Uterus (tissue), 4 donors: ENCODE results near the gene LYRM4. TPM values are rescaled to one million over a fixed set of nuclear protein-coding genes. Genes with fewer than 3 reads are reported as not detected.

Experiments used
- DNase-seq, 2 donors: peaks; one replicate each; pipeline ENCODE4 v3.0.0-alpha.2; 2019 to 2020
- H3K27ac ChIP-seq, 2 donors: fragments of 200-600 bp; sonication (generic); 1 replicate in 1 of 2; 2 replicates in 1 of 2; pipeline ENCODE4 v1.5.1; 2016 to 2018
- H3K27me3 ChIP-seq, 2 donors: fragments of 200-600 bp; sonication (generic); one replicate each; pipeline ENCODE4 v1.5.1; 2018 to 2019; ENCODE audit warnings: control low read depth in 1 of 2
- H3K36me3 ChIP-seq, 2 donors: fragments of 200-600 bp; sonication (generic); one replicate each; pipeline ENCODE4 v1.5.1; 2019; ENCODE audit warnings: control low read depth in 1 of 2
- H3K4me1 ChIP-seq, 2 donors: fragments of 200-600 bp; sonication (generic); one replicate each; pipeline ENCODE4 v1.5.1; 2018 to 2019; ENCODE audit warnings: control low read depth in 1 of 2
- H3K4me3 ChIP-seq, 2 donors: fragments of 200-600 bp; sonication (generic); 1 replicate in 1 of 2; 2 replicates in 1 of 2; pipeline ENCODE4 v1.5.1; 2018 to 2019; ENCODE audit warnings: mild to moderate bottlenecking in 1 of 2
- H3K9me3 ChIP-seq, 2 donors: fragments of 200-600 bp; sonication (generic); one replicate each; pipeline ENCODE4 v1.5.1; 2019; ENCODE audit warnings: control low read depth in 1 of 2
- CTCF ChIP-seq, 4 experiments: fragments of 200-600 bp in 2 of 4; fragments of 450-650 bp in 2 of 4; sonication (generic) in 2 of 4; IDR thresholded peaks; one replicate each; pipeline ENCODE4 v1.5.1; 2016 to 2019; ENCODE audit warnings: antibody characterized with exemption in 4 of 4, mild to moderate bottlenecking in 2 of 4, moderate library complexity in 1 of 4
- POLR2A ChIP-seq, 2 donors: fragments of 450-650 bp; IDR thresholded peaks; one replicate each; pipeline ENCODE4 v1.6.1; 2016; ENCODE audit warnings: antibody characterized with exemption in 2 of 2, mild to moderate bottlenecking in 1 of 2, moderate library complexity in 1 of 2
- intact Hi-C: fragments of 100-400 bp; cut with DNase I; formaldehyde crosslinking; loops from one replicate; pipeline ENCODE4 v1.15.1; 2023; ENCODE audit warnings: low total_unique reads
- total RNA-seq, 4 donors: library from RNA; depleted of rRNA in 3 of 4; stranded (reverse); fragments of >200 nt in 3 of 4; gene quantifications; one replicate each; pipeline versions ENCODE4 v1.1.0 to v1.2.4, GENCODE V29; 2014 to 2023
- donor health status: DM: yes; HTN: yes; CAD: no.

Gene LYRM4
- total RNA-seq, 4 donors from 2014 or later: 3.1 to 33.0 (median 15.7) TPM

- no peak overlapping the region for H3K27ac ChIP-seq
- no peaks in the 10 kb centered on the region for H3K27me3 ChIP-seq
- no peaks in the 10 kb centered on the region for H3K9me3 ChIP-seq
- H3K4me1 ChIP-seq: peaks cover 1 to 6% of the 10 kb centered on the region in 2 donors
- no peak for DNase-seq
- no peak for TF ChIP-seq POLR2A (IDR thresholded peaks at IDR 0.05)
- TF ChIP-seq CTCF (IDR thresholded peaks at IDR 0.05): no peak
- no peaks in the 10 kb centered on the region for H3K36me3 ChIP-seq
- no peak overlapping the region for H3K4me3 ChIP-seq
- intact Hi-C loops: no loop called here
These were observed 61.5 kb downstream of the LYRM4 start for GRCh38 chr6:5199283-5199682.

DNA sequence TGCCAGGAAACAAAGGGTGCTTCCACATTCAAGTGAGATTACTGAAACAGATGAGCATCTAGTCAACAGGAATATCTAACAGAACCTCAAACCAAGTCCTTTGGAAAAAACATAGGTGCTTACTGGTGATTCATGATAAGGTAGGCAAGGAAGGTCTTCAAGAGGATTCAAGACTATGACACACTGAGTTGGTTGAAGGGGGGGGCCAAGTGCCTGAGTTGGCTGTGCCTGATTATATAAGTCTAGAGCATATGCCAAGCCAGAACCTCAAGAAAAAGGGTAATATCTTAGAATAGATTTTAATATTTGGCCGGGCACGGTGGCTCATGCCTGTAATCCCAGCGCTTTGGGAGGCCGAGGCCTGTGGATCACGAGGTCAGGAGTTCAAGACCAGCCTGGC, 63.7 kb downstream of the LYRM4 start:
- Histone ChIP-seq H3K27ac (no peak overlapping the region), H3K36me3 (no peaks in the 10 kb centered on the region), H3K4me3 (no peak overlapping the region), H3K27me3 (no peaks in the 10 kb centered on the region), H3K9me3 (no peaks in the 10 kb centered on the region), H3K4me1 (no peaks in the 10 kb centered on the region)
- intact Hi-C loops: no loop called here
- DNase-seq: no peak
- TF ChIP-seq CTCF (IDR thresholded peaks at IDR 0.05) (no peak), POLR2A (IDR thresholded peaks at IDR 0.05) (no peak)

GRCh38 chr6:5192135-5192794, 68.5 kb downstream of the LYRM4 start:
- H3K36me3 ChIP-seq: no peaks in the 10 kb centered on the region
- intact Hi-C loops: no loop called here
- H3K4me3 ChIP-seq: no peak overlapping the region
- H3K4me1 ChIP-seq: no peaks in the 10 kb centered on the region
- no peak for DNase-seq
- TF ChIP-seq CTCF (IDR thresholded peaks at IDR 0.05): no peak
- no peak for TF ChIP-seq POLR2A (IDR thresholded peaks at IDR 0.05)
- no peaks in the 10 kb centered on the region for H3K9me3 ChIP-seq
- H3K27me3 ChIP-seq: no peaks in the 10 kb centered on the region
- no peak overlapping the region for H3K27ac ChIP-seq

GRCh38 chr6:5191722-5192121, 69.0 kb downstream of the LYRM4 start:
- no peak for TF ChIP-seq CTCF (IDR thresholded peaks at IDR 0.05)
- TF ChIP-seq POLR2A (IDR thresholded peaks at IDR 0.05): no peak
- Histone ChIP-seq H3K4me3 (no peak overlapping the region), H3K9me3 (no peaks in the 10 kb centered on the region), H3K4me1 (no peaks in the 10 kb centered on the region), H3K27ac (no peak overlapping the region), H3K36me3 (no peaks in the 10 kb centered on the region), H3K27me3 (no peaks in the 10 kb centered on the region)
- intact Hi-C loops: no loop called here
- DNase-seq: no peak

DNA sequence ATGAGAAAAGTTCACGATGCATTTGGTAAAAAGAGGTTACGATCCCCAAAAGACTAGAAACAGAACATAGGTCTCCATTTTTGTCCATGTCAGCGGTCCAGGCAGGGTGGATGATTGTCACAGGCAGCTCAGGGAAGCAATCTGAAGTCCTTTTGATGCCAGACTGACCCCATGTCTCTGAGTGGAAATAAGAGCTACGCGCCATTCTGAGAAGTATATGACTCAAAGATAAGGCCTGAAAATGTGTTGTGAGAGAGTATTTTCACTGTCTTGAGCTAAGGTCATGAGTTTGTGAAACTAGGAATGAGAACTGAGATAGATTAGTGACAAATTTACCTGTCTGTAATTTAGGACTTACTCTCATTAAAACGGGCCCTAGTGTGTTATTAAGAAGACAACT, 69.5 kb downstream of the LYRM4 start:
- no peaks in the 10 kb centered on the region for H3K27me3 ChIP-seq
- no peaks in the 10 kb centered on the region for H3K9me3 ChIP-seq
- TF ChIP-seq CTCF (IDR thresholded peaks at IDR 0.05): no peak
- TF ChIP-seq POLR2A (IDR thresholded peaks at IDR 0.05): no peak
- no peaks in the 10 kb centered on the region for H3K36me3 ChIP-seq
- no peak overlapping the region for H3K4me3 ChIP-seq
- intact Hi-C loops: no loop called here
- no peak overlapping the region for H3K27ac ChIP-seq
- no peak for DNase-seq
- H3K4me1 ChIP-seq: no peaks in the 10 kb centered on the region
